K562 (cell line): ENCODE results near the gene EVA1A. TPM values are rescaled to one million over a fixed set of nuclear protein-coding genes. Genes with fewer than 3 reads are reported as not detected.

Experiments
- ATAC-seq: fragments of 200-7000 bp; cut with Tn5 transposase; 3 replicates; pipeline ENCODE4 v1.9.1; 2020; ENCODE audit warnings: moderate library complexity
- Bru-seq: library from RNA; stranded (reverse); fragments of 400-500 nt; gene quantifications from one replicate; lab custom pipeline; 2021; lab: Mats Ljungman, UMichigan
- BruChase-seq, 2 experiments: library from RNA; stranded (reverse); fragments of 400-500 nt; gene quantifications; one replicate each; lab custom pipeline; 2021; lab: Mats Ljungman, UMichigan
- BruUV-seq: library from RNA; stranded (reverse); fragments of 400-500 nt; replicated peaks from 2 replicates; lab custom pipeline; 2021; lab: Mats Ljungman, UMichigan
- CTCF ChIA-PET: fragments of 300-600 bp; formaldehyde crosslinking; extraction: SDS; loops from one replicate; lab custom pipeline; 2021; ENCODE audit warnings: low intra/inter-chr PET ratio; lab: Yijun Ruan, JAX
- POLR2A ChIA-PET: fragments of 300-600, 350-650 bp; sonication (Branson Sonifier 250); formaldehyde crosslinking; extraction: SDS; loops from one replicate; lab custom pipeline; 2021; ENCODE audit warnings: antibody characterized with exemption, inconsistent platforms; lab: Yijun Ruan, JAX
- DNase-seq, 4 experiments: peaks; one replicate each; pipeline versions ENCODE4 v3.0.0 to v3.0.0-alpha.2; 2011 to 2018; ENCODE audit warnings: low spot score in 3 of 4, mixed read lengths in 3 of 4; ENCODE audit errors: extremely low read depth in 1 of 4
- FAIRE-seq: peaks from 2 replicates; lab custom pipeline; 2011; peaks lifted over from hg19 to GRCh38; lab: Jason Lieb, UNC
- H2AFZ ChIP-seq: 2 replicates; pipeline ENCODE4 v1.6.0; 2011; ENCODE audit warnings: low read depth, low read length, control low read depth, inconsistent platforms
- H3K27ac ChIP-seq: fragments of 200-600 bp; 3 replicates; pipeline ENCODE4 v1.8.0; 2011; ENCODE audit warnings: low read depth, mild to moderate bottlenecking, control low read depth, inconsistent platforms, low read length, moderate library complexity, mixed read lengths; ENCODE audit errors: extremely low read depth
- H3K27me3 ChIP-seq, 2 experiments: fragments of 300-600 bp in 1 of 2; 2 replicates in 1 of 2; 3 replicates in 1 of 2; pipeline versions ENCODE4 v1.6.0 to v1.8.0; 2011; ENCODE audit warnings: inconsistent platforms in 2 of 2, low read length in 2 of 2, mild to moderate bottlenecking in 1 of 2, mixed read lengths in 1 of 2, moderate library complexity in 1 of 2; ENCODE audit not compliant: control insufficient read depth in 2 of 2, insufficient read depth in 2 of 2
- H3K36me3 ChIP-seq: fragments of 300-600 bp; 3 replicates; pipeline ENCODE4 v1.8.0; 2011; ENCODE audit warnings: mild to moderate bottlenecking, low read length, inconsistent platforms; ENCODE audit not compliant: control insufficient read depth, insufficient read depth
- H3K4me1 ChIP-seq, 2 experiments: fragments of 200-600 bp in 1 of 2; replicated peaks in 1 of 2; 2 replicates in 1 of 2; 3 replicates in 1 of 2; pipeline versions ENCODE4 v1.5.1 to v1.8.0; 2011; ENCODE audit warnings: inconsistent platforms in 2 of 2, low read length in 2 of 2, mild to moderate bottlenecking in 1 of 2, mixed read lengths in 1 of 2, moderate library complexity in 1 of 2; ENCODE audit not compliant: control insufficient read depth in 2 of 2, insufficient read depth in 2 of 2
- H3K4me2 ChIP-seq: 2 replicates; pipeline ENCODE4 v1.6.1; 2011; ENCODE audit warnings: low read length, control low read depth, inconsistent platforms, mixed read lengths; ENCODE audit not compliant: insufficient read depth
- H3K4me3 ChIP-seq: fragments of 200-600 bp; sonication (generic), shearing (Covaris generic); 2 replicates; pipeline ENCODE4 v1.5.1; 2016; ENCODE audit warnings: control low read depth, inconsistent platforms
- H3K79me2 ChIP-seq: fragments of 200-600 bp; 3 replicates; pipeline ENCODE4 v1.8.0; 2011; ENCODE audit warnings: low read length, inconsistent platforms; ENCODE audit not compliant: control insufficient read depth, insufficient read depth
- H3K9ac ChIP-seq, 2 experiments: 2 replicates each; pipeline versions ENCODE4 v1.6.0 to v1.6.1; 2011; ENCODE audit warnings: low read depth in 2 of 2, low read length in 2 of 2, control low read depth in 1 of 2, inconsistent platforms in 1 of 2, mild to moderate bottlenecking in 1 of 2, mixed read lengths in 1 of 2; ENCODE audit not compliant: insufficient read depth in 1 of 2
- H3K9me1 ChIP-seq: one replicate; pipeline ENCODE4 v1.6.0; 2011; ENCODE audit warnings: inconsistent platforms, mild to moderate bottlenecking, low read length, moderate library complexity; ENCODE audit not compliant: control insufficient read depth, insufficient read depth
- H3K9me3 ChIP-seq: replicated peaks from 2 replicates; pipeline ENCODE4 v1.5.1; 2011; ENCODE audit warnings: low read depth, low read length, inconsistent platforms; ENCODE audit not compliant: control insufficient read depth, insufficient read depth
- H4K20me1 ChIP-seq: replicated peaks from 2 replicates; pipeline ENCODE4 v1.6.1; 2011; ENCODE audit warnings: low read length, inconsistent platforms, mixed read lengths; ENCODE audit not compliant: control insufficient read depth, insufficient read depth
- BCOR ChIP-seq: fragments of 450-650 bp; IDR thresholded peaks from 2 replicates; pipeline ENCODE4 v1.6.1; 2016
- CTBP1 ChIP-seq: fragments of 450-650 bp; IDR thresholded peaks from 2 replicates; pipeline ENCODE4 v1.6.1; 2016; ENCODE audit warnings: borderline replicate concordance
- DIDO1 ChIP-seq: fragments of 450-650 bp; IDR thresholded peaks from 2 replicates; pipeline ENCODE4 v1.6.1; 2016; ENCODE audit warnings: low read depth, missing biosample characterization, missing genetic modification characterization
- HSF4 ChIP-seq: fragments of 250-450 bp; sonication (Bioruptor Pico); IDR thresholded peaks from 2 replicates; pipeline ENCODE4 v2.1.2; 2022; ENCODE audit warnings: mild to moderate bottlenecking, moderate library complexity, borderline replicate concordance
- KDM5B ChIP-seq: fragments of 200-600 bp; sonication (generic); IDR thresholded peaks from 2 replicates; pipeline ENCODE4 v1.6.1; 2012; ENCODE audit warnings: low read depth, mild to moderate bottlenecking, moderate library complexity, low read length, control low read depth, inconsistent platforms; ENCODE audit not compliant: insufficient replicate concordance
- RBM34 ChIP-seq: fragments of 200-400 bp; formaldehyde crosslinking; IDR thresholded peaks from 2 replicates; pipeline ENCODE4 v1.6.1; 2018; ENCODE audit warnings: low read length, borderline replicate concordance; ENCODE audit not compliant: insufficient read depth
- TBL1XR1 ChIP-seq, 2 experiments: IDR thresholded peaks; 2 replicates each; pipeline ENCODE4 v1.6.1; 2012; ENCODE audit warnings: improper control_type of control experiment in 2 of 2, low read length in 2 of 2, mild to moderate bottlenecking in 1 of 2
- ZNF507 ChIP-seq: conservative IDR thresholded peaks from 2 replicates; pipeline ENCODE4 v1.6.1; 2017; ENCODE audit warnings: missing genetic modification characterization, missing compliant biosample characterization
- ZNF766 ChIP-seq: fragments of 200-800 bp; sonication (Bioruptor generic); conservative IDR thresholded peaks from 2 replicates; pipeline ENCODE4 v1.6.1; 2016; ENCODE audit warnings: missing genetic modification characterization, missing compliant biosample characterization
- WGBS: fragments of 100-300 bp; shearing (Covaris generic); methylation state at CpG from one replicate; pipeline ENCODE4 v1.1.6; 2016; ENCODE audit warnings: low coverage, mixed read lengths; ENCODE audit not compliant: insufficient coverage; ENCODE audit errors: missing lambda C conversion rate; 5-methylcytosine and 5-hydroxymethylcytosine counted together
- in situ Hi-C: fragments of 300-500 bp; cut with MboI; formaldehyde crosslinking; loops from 4 replicates; pipeline ENCODE4 v1.15.0; 2018; ENCODE audit warnings: inconsistent platforms, mixed read lengths
- intact Hi-C: fragments of 100-400 bp; cut with micrococcal nuclease; formaldehyde crosslinking; loops from 2 replicates; pipeline ENCODE4 v1.14.2; 2022
- long read RNA-seq, 3 experiments: library from polyadenylated mRNA in 2 of 3; library from RNA in 1 of 3; unstranded in 2 of 3; stranded (forward) in 1 of 3; transcript quantifications; one replicate each; pipeline ENCODE4 v2.0.0, GENCODE V29; 2019 to 2022
- polyA minus RNA-seq, 3 experiments: library from RNA; depleted of rRNA, polyadenylated mRNA; stranded (reverse); fragments of >200 nt; gene quantifications; 2 replicates each; pipeline ENCODE4 v1.2.3, GENCODE V29; 2011
- polyA plus RNA-seq, 8 experiments: library from polyadenylated mRNA; depleted of rRNA in 4 of 8; stranded (reverse) in 5 of 8; unstranded in 3 of 8; fragments of >200 nt; fragmentation: Nextera tagmentation in 2 of 8; fragmentation: Illumina TruSeq in 1 of 8; extraction: Ambion mirVana in 2 of 8; extraction: Trizol in 1 of 8; gene quantifications; 2 replicates each; pipeline versions ENCODE4 v1.2.1 to v1.2.3, GENCODE V29; 2011 to 2014; ENCODE audit warnings: inconsistent platforms in 1 of 8, missing spikeins in 1 of 8
- total RNA-seq, 7 experiments: library from RNA; depleted of rRNA in 6 of 7; stranded (reverse); fragments of >200 nt in 6 of 7; fragmentation: Illumina TruSeq in 2 of 7; extraction: Trizol in 2 of 7; gene quantifications; 2 replicates each; pipeline versions ENCODE4 v1.2.1 to v1.2.3, GENCODE V29; 2011 to 2021; ENCODE audit warnings: low replicate concordance in 1 of 7
- TF ChIP-seq, protein P1 (sequence below): fragments of 150-350 bp; conservative IDR thresholded peaks from 2 replicates; pipeline ENCODE4 v1.6.1; 2014; ENCODE audit warnings: low read length

Gene EVA1A, protein sequence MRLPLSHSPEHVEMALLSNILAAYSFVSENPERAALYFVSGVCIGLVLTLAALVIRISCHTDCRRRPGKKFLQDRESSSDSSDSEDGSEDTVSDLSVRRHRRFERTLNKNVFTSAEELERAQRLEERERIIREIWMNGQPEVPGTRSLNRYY
- not detected in 2 replicates for total RNA-seq (2011; cell fraction: chromatin; rRNA removed; ENCODE audit: low replicate concordance)
- not detected in 2 replicates for total RNA-seq (2011; cell fraction: nucleolus; rRNA removed)
- not detected in 2 replicates for total RNA-seq (2011; cell fraction: nucleoplasm; rRNA removed)
- total RNA-seq (2014; rRNA removed) (not detected in 2 replicates), total RNA-seq (2014; rRNA removed; fragmentation: Illumina TruSeq; extraction: Trizol) (not detected in 2 replicates), total RNA-seq (2015; rRNA removed; fragmentation: Illumina TruSeq; extraction: Trizol) (not detected in 2 replicates), total RNA-seq (2021) (not detected in 2 replicates), polyA plus RNA-seq (2011; rRNA removed) (not detected in 2 replicates), polyA plus RNA-seq (2014; fragmentation: Illumina TruSeq; extraction: Trizol) (not detected in 2 replicates), polyA plus RNA-seq (2014; fragmentation: Nextera tagmentation; extraction: Ambion mirVana) (not detected), polyA plus RNA-seq (2014; rRNA removed) (not detected in 2 replicates), polyA minus RNA-seq (2011; rRNA and poly(A)+ RNA removed) (not detected in 2 replicates), Bru-seq, nascent RNA (not detected), BruChase-seq, experiment 1, labeled RNA remaining after a 2-hour chase (percentile 6 among the genes with signal in this experiment), BruChase-seq, experiment 2, labeled RNA remaining after a 6-hour chase (percentile 7 among the genes with signal in this experiment)
- polyA plus RNA-seq (2011; cell fraction: cytosol; rRNA removed): not detected in 2 replicates
- polyA plus RNA-seq (2011; cell fraction: nucleus; rRNA removed): not detected in 2 replicates
- polyA plus RNA-seq (2012): not detected in 2 replicates
- polyA minus RNA-seq (2011; cell fraction: cytosol; rRNA and poly(A)+ RNA removed): not detected in 2 replicates
- polyA minus RNA-seq (2011; cell fraction: nucleus; rRNA and poly(A)+ RNA removed): not detected in 2 replicates
- long read RNA-seq, experiment 1: 0 reads
- long read RNA-seq, experiment 2: 0 reads
- long read RNA-seq, experiment 3: 0 reads

DNA sequence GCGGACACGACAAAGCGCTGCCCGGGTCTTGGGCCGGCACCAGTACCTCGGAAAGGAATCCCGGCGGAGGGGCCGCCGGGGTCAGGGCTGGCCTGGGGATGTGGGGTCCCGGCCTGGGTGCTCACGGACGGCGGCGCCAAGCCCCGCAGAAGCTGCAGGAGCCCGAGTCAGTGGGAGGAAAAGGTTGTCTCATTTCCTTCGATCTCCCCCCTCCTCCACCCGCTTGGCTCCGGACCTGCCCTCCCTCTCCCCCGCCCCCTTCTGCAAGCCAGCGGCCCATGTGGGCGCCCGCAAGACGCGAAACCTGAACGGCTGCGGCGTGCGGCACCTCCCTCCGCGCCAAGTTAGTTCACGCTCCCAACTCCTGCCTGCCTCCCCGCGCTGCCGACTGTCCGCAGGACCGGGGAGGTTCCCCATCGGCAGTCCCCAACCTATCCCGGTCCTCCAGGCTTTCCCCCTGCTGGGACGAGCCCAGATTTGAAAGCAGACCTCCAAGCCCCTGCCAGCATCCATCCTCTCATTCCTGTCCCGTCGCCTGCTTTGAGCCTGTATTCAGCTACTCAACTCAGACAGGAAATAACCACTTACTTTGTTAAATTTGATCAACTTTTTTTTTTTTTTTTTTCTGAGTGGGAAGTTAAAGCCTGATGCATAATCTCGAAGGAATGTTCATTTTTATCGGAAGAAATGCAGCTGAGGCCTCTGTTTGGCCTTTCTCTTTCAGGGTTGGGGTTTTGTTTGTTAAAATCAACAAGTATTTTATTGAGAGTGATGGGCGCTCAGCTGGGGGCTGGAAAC is at the start of gene EVA1A:
Gene EVA1A, minus strand, starts transcription at position 172 of the 798 bp plus-strand sequence. CDS start 42,799 bp downstream, outside the sequence.
- FAIRE-seq: no peak

More for the DNA sequence above, at the start of gene EVA1A:
- BruUV-seq: no TSS peak
- CTCF ChIA-PET: no interaction called here
- Histone ChIP-seq H4K20me1 (no peaks in the 10 kb centered on the region), H3K9me3 (no peaks in the 10 kb centered on the region), H3K9ac (no peak within 1 kb of the TSS), H3K36me3 (no peaks in the 10 kb centered on the region), H3K4me3 (no peak within 1 kb of the TSS), H3K27ac (no peak within 1 kb of the TSS), H2AFZ (no peak within 1 kb of the TSS), H3K9me1 (no peaks in the 10 kb centered on the region), H3K4me1 (no peaks in the 10 kb centered on the region; a peak in 1 of 5 replicates), H3K4me2 (no peak within 1 kb of the TSS), H3K27me3 (peaks cover 10 to 39% of the 10 kb centered on the region in 2 experiments), H3K79me2 (no peaks in the 10 kb centered on the region)
- no peak for ATAC-seq
- intact Hi-C loops (no loop called here), in situ Hi-C loops (no loop called here)
- TF ChIP-seq DIDO1: no peak
- no peak for TF ChIP-seq HSF4 (CRISPR knock-in tag)
- TF ChIP-seq TBL1XR1 (IDR thresholded peaks at IDR 0.05; ENCODE audit: low read length in 2 of 2): no peak
- no peak for TF ChIP-seq ZNF507 (tag)
- TF ChIP-seq, protein P1, sequence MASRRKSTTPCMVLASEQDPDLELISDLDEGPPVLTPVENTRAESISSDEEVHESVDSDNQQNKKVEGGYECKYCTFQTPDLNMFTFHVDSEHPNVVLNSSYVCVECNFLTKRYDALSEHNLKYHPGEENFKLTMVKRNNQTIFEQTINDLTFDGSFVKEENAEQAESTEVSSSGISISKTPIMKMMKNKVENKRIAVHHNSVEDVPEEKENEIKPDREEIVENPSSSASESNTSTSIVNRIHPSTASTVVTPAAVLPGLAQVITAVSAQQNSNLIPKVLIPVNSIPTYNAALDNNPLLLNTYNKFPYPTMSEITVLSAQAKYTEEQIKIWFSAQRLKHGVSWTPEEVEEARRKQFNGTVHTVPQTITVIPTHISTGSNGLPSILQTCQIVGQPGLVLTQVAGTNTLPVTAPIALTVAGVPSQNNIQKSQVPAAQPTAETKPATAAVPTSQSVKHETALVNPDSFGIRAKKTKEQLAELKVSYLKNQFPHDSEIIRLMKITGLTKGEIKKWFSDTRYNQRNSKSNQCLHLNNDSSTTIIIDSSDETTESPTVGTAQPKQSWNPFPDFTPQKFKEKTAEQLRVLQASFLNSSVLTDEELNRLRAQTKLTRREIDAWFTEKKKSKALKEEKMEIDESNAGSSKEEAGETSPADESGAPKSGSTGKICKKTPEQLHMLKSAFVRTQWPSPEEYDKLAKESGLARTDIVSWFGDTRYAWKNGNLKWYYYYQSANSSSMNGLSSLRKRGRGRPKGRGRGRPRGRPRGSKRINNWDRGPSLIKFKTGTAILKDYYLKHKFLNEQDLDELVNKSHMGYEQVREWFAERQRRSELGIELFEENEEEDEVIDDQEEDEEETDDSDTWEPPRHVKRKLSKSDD: no peak
- TF ChIP-seq ZNF766 (CRISPR knock-in tag): no peak
- TF ChIP-seq CTBP1: no peak
- TF ChIP-seq BCOR: no peak
- no peak for TF ChIP-seq RBM34
- no peak for TF ChIP-seq KDM5B
- DNase-seq: no peak
- POLR2A ChIA-PET: interaction anchor here (0.8 kb wide), 1 partner anchor 13 kb away, joined by 3 read pairs; no protein-coding TSS in a partner anchor
- WGBS: 9% methylated on average over 28 of the region's 46 CpGs
